IPS-18a (cell line): ENCODE measurements around the gene SPRED2.

Experiments
- H3K27ac ChIP-seq: one replicate; pipeline ENCODE4 v1.5.1; 2013; ENCODE audit warnings: low read length
- H3K27me3 ChIP-seq: one replicate; pipeline ENCODE4 v1.6.1; 2013; ENCODE audit warnings: mild to moderate bottlenecking, low read length; ENCODE audit not compliant: control insufficient read depth, insufficient read depth
- H3K36me3 ChIP-seq: one replicate; pipeline ENCODE4 v1.6.1; 2013; ENCODE audit warnings: low read depth, low read length; ENCODE audit not compliant: control insufficient read depth
- H3K4me1 ChIP-seq: one replicate; pipeline ENCODE4 v1.6.1; 2013; ENCODE audit warnings: low read depth, low read length; ENCODE audit not compliant: control insufficient read depth
- H3K4me3 ChIP-seq: one replicate; pipeline ENCODE4 v1.5.1; 2013; ENCODE audit warnings: low read length
- H3K9ac ChIP-seq: one replicate; pipeline ENCODE4 v1.6.1; 2013; ENCODE audit warnings: mild to moderate bottlenecking, low read length, moderate library complexity
- H3K9me3 ChIP-seq: one replicate; pipeline ENCODE4 v1.6.1; 2013; ENCODE audit warnings: low read depth, low read length; ENCODE audit not compliant: control insufficient read depth

Gene SPRED2, protein sequence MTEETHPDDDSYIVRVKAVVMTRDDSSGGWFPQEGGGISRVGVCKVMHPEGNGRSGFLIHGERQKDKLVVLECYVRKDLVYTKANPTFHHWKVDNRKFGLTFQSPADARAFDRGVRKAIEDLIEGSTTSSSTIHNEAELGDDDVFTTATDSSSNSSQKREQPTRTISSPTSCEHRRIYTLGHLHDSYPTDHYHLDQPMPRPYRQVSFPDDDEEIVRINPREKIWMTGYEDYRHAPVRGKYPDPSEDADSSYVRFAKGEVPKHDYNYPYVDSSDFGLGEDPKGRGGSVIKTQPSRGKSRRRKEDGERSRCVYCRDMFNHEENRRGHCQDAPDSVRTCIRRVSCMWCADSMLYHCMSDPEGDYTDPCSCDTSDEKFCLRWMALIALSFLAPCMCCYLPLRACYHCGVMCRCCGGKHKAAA

DNA sequence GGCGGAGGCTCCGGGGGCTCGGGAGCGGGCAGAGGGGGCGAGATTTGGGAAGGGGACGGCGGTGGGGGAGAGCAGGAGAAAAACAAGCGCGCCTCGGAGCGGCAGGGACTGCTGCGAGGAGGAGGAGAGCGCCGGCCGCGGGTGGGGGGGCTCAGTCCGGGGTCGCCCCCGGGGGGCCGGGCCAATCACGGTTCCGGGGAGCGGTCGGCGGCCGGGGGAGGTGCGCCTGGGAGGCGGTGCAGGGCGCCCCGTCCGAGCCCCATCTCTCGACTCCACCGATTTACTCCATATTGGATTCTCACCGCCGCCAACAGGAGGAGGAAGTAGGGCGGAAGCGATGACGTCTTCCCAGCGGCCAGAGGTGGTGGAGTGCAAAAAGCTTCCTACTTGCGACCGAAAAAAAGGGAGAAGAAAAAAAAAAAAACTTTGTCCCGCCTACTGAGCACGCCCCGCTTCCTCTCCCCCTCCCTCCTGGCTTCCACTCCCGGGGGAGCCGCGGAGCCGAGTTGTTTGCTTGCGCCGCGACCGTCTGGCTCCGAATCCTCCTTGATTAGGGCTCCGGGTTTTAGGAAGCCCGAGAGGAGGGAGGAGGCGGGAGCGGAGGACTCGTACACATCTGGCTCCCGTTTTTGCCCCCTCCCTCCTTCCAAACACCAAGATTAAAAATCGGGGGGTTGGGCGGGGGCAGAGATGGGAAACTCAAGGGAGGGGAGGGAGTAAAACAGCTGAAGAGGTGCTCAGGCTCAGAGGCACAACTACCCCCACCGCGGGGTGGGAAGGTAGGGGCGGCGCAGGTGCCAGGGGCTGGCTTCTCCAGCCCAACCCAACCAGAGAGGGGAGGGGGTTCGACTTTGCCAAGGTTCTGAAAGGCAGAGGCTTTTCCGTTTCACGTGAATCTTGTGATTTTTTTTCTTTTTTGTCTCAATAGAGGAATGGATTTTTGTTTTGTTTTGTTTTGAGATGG, at the start of gene SPRED2:
Gene SPRED2 (minus strand): TSS at position 373 of the 964 bp plus-strand sequence. CDS start 612 bp downstream, outside the sequence.
- no peaks in the 10 kb centered on the region for H3K36me3 ChIP-seq
- peak within 1 kb of the TSS; percentile 81 for H3K4me3 ChIP-seq
- peak within 1 kb of the TSS; percentile 66 for H3K9ac ChIP-seq
- H3K27me3 ChIP-seq = peaks cover 65% of the 10 kb centered on the region
- no peak within 1 kb of the TSS for H3K27ac ChIP-seq
- H3K4me1 ChIP-seq = peaks cover 32% of the 10 kb centered on the region
- H3K9me3 ChIP-seq = no peaks in the 10 kb centered on the region

DNA sequence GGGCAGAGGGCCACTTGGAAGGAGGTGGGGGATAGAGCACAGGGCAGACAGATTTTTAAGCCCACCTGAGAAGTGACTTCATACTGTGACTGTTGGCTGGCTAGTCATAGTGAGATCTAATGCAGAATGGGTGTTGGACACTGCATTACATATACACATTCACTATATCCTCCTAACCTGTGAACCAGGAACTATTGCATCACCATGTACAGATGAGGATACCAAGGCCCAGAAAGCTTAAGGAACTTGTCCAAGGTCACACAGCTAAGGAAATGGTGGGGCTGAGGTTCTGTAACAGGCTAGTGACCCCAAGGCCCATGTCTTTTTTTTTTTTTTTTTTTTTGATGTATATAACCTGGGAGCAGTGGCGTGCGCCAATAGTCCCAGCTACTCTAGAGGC, 49.6 kb upstream of the SPRED2 start:
- no peaks in the 10 kb centered on the region for H3K9me3 ChIP-seq
- H3K27me3 ChIP-seq = no peaks in the 10 kb centered on the region
- no peaks in the 10 kb centered on the region for H3K4me1 ChIP-seq
- H3K4me3 ChIP-seq = no peak overlapping the region
- no peak overlapping the region for H3K27ac ChIP-seq
- no peaks in the 10 kb centered on the region for H3K36me3 ChIP-seq
- H3K9ac ChIP-seq = no peak overlapping the region

DNA sequence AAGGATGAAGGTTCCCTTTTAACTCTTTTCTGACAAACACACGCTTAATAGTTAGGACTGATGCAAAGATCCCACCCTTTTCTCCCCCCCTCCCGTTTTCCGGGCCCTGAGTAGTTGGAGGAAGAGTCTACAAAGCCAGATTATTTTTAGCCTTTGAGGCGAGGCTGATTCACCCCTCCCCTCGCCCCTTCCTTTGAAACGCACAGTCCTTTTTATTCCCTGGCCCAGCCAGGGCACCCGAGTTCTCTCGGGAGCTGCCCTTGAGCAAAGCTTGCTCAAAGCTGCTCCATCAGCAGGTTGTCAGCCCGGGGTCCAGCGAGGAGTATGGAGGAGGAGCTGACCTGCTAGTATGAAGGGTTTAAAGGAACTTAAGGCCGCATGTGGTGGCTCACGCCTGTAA, 47.1 kb upstream of the SPRED2 start:
- no peaks in the 10 kb centered on the region for H3K4me1 ChIP-seq
- no peak overlapping the region for H3K4me3 ChIP-seq
- H3K9me3 ChIP-seq = no peaks in the 10 kb centered on the region
- no peaks in the 10 kb centered on the region for H3K36me3 ChIP-seq
- no peak overlapping the region for H3K27ac ChIP-seq
- H3K27me3 ChIP-seq = no peaks in the 10 kb centered on the region
- no peak overlapping the region for H3K9ac ChIP-seq

DNA sequence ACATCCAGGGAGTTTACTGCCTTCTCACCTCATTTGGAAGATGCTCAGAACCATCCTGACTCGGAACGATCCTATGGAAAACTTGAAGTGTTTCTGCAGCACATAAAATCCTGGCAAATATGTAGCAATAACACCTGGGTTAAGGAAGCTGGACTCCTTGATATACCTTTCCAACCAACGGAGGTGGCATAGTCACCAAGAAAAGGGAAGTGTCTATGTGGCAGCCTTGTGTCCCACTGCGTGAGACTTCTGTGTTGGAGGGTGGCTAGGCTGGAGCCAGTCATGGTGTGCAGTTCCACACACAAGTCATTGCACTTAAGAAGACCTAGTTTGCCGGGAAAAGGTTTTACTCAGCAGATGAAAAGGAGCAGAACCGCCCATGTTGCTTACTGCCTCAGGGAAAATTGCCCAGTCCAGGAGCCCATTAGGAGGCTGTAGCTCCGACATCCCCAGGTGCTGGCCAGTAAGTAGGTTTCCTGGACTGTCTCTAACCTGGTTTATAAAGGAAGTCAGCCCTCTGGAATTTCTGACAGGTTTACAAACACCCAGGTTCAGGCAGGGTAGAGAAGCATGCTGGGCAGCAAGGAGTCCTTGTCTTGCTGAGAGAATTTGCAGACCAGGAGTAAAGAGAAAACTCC, 46.2 kb upstream of the SPRED2 start:
- H3K4me3 ChIP-seq = no peak overlapping the region
- H3K27me3 ChIP-seq = no peaks in the 10 kb centered on the region
- H3K27ac ChIP-seq = no peak overlapping the region
- H3K4me1 ChIP-seq = no peaks in the 10 kb centered on the region
- H3K9me3 ChIP-seq = no peaks in the 10 kb centered on the region
- H3K9ac ChIP-seq = no peak overlapping the region
- no peaks in the 10 kb centered on the region for H3K36me3 ChIP-seq

DNA sequence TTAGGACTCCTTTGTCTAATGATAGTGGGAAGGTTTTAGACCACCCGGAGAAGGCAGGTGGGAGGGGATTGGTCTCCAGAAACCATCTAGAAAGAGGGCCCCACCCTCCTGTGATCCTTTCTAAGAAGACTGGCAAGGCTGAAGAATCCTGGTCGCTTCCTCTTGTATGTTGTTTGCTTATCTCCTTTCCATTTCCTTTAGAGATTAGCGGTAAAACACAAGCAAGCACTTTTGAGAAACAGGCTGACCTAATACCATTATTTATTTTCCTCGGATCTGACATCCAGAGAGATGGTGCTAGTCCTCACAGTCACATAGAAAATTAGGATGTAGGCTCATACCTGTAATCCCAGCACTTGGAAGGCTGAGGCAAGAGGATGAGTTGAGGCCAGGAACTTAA, 45.2 kb upstream of the SPRED2 start:
- Histone ChIP-seq H3K4me1 (no peaks in the 10 kb centered on the region), H3K27me3 (no peaks in the 10 kb centered on the region), H3K9me3 (no peaks in the 10 kb centered on the region), H3K9ac (no peak overlapping the region), H3K36me3 (no peaks in the 10 kb centered on the region), H3K4me3 (no peak overlapping the region), H3K27ac (no peak overlapping the region)

DNA sequence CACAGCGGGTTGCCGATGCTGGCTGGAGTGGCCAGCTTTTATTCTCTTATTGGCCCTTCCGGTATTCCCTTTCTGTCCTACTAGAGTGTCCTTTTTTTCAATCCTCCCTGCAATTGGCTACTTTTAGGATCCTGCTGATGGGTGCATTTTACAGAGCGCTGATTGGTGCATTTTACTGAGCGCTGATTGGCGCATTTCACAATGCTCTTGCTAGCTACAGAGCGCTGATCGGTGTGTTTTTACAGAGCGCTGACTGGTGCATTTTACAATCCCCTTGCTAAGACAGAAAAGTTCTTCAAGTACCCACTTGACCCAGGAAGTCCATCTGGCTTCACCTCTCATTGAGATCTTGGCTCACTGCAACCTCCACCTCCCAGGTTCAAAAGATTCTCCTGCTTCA, 44.4 kb upstream of the SPRED2 start:
- Histone ChIP-seq H3K36me3 (no peaks in the 10 kb centered on the region), H3K27me3 (no peaks in the 10 kb centered on the region), H3K9me3 (no peaks in the 10 kb centered on the region), H3K4me3 (no peak overlapping the region), H3K9ac (no peak overlapping the region), H3K27ac (no peak overlapping the region), H3K4me1 (no peaks in the 10 kb centered on the region)

DNA sequence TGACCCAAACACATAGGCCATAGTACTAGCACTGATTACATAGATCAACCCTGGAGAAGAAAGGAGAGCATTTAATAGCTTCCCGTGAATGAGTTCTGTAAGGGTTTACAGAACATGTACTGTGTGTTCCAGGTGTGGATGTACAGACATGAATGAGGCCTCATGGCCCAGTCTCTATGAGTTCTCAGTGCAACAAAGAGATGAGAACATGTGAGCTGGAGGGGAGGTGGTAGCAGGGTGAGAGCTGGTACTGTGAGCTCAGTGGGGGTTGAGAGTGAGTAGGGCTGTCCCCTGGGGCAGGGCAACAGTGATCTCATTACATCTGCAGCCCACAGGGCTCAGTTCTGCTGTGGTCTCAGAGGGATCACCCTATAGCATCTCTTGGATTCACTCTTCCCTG, 42.6 kb upstream of the SPRED2 start:
- no peak overlapping the region for H3K4me3 ChIP-seq
- no peaks in the 10 kb centered on the region for H3K9me3 ChIP-seq
- no peaks in the 10 kb centered on the region for H3K4me1 ChIP-seq
- no peak overlapping the region for H3K27ac ChIP-seq
- no peaks in the 10 kb centered on the region for H3K36me3 ChIP-seq
- no peak overlapping the region for H3K9ac ChIP-seq
- H3K27me3 ChIP-seq = no peaks in the 10 kb centered on the region

DNA sequence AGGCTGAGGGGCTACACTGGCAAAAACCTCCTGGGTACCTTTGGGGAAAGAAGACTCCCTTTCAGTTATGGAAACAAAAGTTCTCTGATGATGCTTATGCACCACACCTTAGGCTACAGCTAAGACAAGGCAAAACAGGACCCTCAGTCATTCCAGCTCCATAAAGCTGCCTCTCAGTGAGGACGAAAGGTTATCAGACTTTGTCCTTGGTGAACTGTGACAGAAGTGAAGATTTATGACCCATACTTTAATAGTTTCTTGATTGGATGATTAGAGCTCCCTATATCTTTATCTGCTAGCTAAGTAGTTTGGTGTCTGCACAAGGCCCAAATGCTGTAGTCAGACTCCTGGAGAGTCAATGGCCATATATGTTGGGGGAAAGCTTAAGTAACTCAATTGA, 40.6 kb upstream of the SPRED2 start:
- no peak overlapping the region for H3K27ac ChIP-seq
- H3K9me3 ChIP-seq = no peaks in the 10 kb centered on the region
- H3K4me1 ChIP-seq = no peaks in the 10 kb centered on the region
- H3K4me3 ChIP-seq = no peak overlapping the region
- H3K27me3 ChIP-seq = no peaks in the 10 kb centered on the region
- H3K9ac ChIP-seq = no peak overlapping the region
- H3K36me3 ChIP-seq = no peaks in the 10 kb centered on the region

DNA sequence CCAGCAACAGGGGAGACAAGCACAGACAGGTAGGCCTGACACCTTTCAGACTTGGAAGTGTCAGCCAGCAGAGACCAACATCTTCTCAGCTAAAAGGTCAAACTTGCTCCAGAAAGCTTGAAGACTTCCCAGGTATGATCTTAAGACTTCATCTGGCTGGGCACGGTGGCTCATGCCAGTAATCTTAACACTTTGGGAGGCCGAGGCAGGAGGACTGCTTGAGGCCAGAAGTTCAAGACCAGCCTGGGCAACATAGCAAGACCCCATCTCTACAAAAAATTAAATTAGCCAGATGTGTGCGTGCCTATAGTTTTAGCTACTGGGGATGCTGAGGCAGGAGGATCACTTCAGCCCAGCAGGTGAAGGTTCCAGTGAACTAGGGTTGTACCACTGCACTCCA, 39.0 kb upstream of the SPRED2 start:
- no peaks in the 10 kb centered on the region for H3K9me3 ChIP-seq
- H3K4me1 ChIP-seq = no peaks in the 10 kb centered on the region
- no peaks in the 10 kb centered on the region for H3K27me3 ChIP-seq
- no peaks in the 10 kb centered on the region for H3K36me3 ChIP-seq
- no peak overlapping the region for H3K4me3 ChIP-seq
- H3K27ac ChIP-seq = no peak overlapping the region
- H3K9ac ChIP-seq = no peak overlapping the region

DNA sequence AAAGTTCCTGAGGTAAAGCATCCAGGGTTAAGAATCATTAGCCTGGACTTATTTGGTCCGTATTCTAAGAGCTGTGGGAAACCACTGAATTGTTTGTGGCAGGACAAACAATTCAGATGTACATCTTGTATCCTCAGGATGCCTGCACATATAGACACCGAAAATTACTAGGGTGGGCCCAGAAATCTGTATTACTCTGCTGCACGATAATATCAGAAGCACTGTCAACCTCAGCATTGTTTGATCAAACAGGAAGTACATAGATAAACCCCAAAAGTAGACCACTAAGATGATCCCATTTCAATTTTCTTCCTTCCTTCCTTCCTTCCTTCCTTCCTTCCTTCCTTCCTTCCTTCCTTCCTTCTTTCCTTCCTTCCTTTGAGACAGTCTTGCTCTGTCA, 34.2 kb upstream of the SPRED2 start:
- H3K27ac ChIP-seq = no peak overlapping the region
- no peak overlapping the region for H3K9ac ChIP-seq
- H3K36me3 ChIP-seq = no peaks in the 10 kb centered on the region
- H3K9me3 ChIP-seq = no peaks in the 10 kb centered on the region
- no peak overlapping the region for H3K4me3 ChIP-seq
- H3K4me1 ChIP-seq = no peaks in the 10 kb centered on the region
- H3K27me3 ChIP-seq = no peaks in the 10 kb centered on the region

DNA sequence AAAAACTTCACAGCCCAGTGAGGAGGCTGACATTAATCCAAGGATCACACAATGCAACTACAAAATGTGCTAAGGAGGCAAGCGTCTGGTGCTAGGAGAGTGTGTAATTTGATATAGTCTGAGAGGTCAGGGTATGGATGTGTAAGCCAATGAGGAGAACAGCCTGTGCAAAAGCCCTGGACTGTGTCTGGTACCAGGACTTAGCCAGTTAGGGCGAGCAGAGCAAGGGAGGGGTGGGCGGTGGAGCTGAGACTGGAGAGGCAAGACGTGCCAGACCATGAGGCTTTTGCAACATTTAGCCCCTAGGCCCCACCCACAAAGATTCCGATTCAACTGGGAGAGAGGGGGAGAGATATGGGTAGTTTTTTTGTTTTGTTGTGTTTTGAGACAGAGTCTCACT, 33.5 kb upstream of the SPRED2 start:
- Histone ChIP-seq H3K4me1 (no peaks in the 10 kb centered on the region), H3K9ac (no peak overlapping the region), H3K4me3 (no peak overlapping the region), H3K27ac (no peak overlapping the region), H3K36me3 (no peaks in the 10 kb centered on the region), H3K27me3 (no peaks in the 10 kb centered on the region), H3K9me3 (no peaks in the 10 kb centered on the region)
